ENCODE data around the gene CNMD.

Gene CNMD

GRCh38 chr13:52673465-52673864 is 66.2 kb downstream of the CNMD start:
- no peak for DNase-seq

- no peak for DNase-seq
Measured at GRCh38 chr13:52670726-52671125, 68.9 kb downstream of the CNMD start.

GRCh38 chr13:52669677-52670076 is 69.9 kb downstream of the CNMD start:
- no peak for DNase-seq

- no peak for DNase-seq
Measured at GRCh38 chr13:52665325-52665724, 74.3 kb downstream of the CNMD start.

GRCh38 chr13:52664272-52664671 is 75.3 kb downstream of the CNMD start:
- DNase-seq, result no peak

GRCh38 chr13:52659340-52659739 is 80.3 kb downstream of the CNMD start:
- DNase-seq, result no peak

Data from NCI-H526 treated with DMSO at 0.1 percent for 48 hours (cell line).